PFSK-1 (cell line): ENCODE measurements around the gene ASB16.

Experiments used
- FOXP2 ChIP-seq: optimal IDR thresholded peaks from 2 replicates; pipeline ENCODE3; 2011; ENCODE audit warnings: borderline replicate concordance, control low read depth, inconsistent platforms; ENCODE audit not compliant: insufficient read depth; ENCODE audit errors: extremely low read length, extremely low read depth
- POLR2AphosphoS5 ChIP-seq: IDR thresholded peaks from 2 replicates; pipeline ENCODE4 v1.6.1; 2012; ENCODE audit warnings: low read depth, mild to moderate bottlenecking, control low read depth, low read length, moderate library complexity
- SIN3A ChIP-seq: IDR thresholded peaks from 2 replicates; pipeline ENCODE4 v1.6.1; 2012; ENCODE audit warnings: mild to moderate bottlenecking, low read length, moderate library complexity, borderline replicate concordance; ENCODE audit not compliant: insufficient read depth
- TAF1 ChIP-seq: IDR thresholded peaks from 2 replicates; pipeline ENCODE4 v1.6.1; 2012; ENCODE audit warnings: low read length, control low read depth, borderline replicate concordance; ENCODE audit not compliant: insufficient read depth
- TF ChIP-seq, protein P1 (sequence below), 2 experiments: IDR thresholded peaks; 2 replicates each; pipeline versions ENCODE4 v1.6.1 to v1.8.0; 2011 to 2012; ENCODE audit warnings: low read depth in 2 of 2, low read length in 2 of 2, control low read depth in 1 of 2, inconsistent platforms in 1 of 2, mild to moderate bottlenecking in 1 of 2, moderate library complexity in 1 of 2; ENCODE audit not compliant: insufficient read depth in 1 of 2

Gene ASB16

DNA sequence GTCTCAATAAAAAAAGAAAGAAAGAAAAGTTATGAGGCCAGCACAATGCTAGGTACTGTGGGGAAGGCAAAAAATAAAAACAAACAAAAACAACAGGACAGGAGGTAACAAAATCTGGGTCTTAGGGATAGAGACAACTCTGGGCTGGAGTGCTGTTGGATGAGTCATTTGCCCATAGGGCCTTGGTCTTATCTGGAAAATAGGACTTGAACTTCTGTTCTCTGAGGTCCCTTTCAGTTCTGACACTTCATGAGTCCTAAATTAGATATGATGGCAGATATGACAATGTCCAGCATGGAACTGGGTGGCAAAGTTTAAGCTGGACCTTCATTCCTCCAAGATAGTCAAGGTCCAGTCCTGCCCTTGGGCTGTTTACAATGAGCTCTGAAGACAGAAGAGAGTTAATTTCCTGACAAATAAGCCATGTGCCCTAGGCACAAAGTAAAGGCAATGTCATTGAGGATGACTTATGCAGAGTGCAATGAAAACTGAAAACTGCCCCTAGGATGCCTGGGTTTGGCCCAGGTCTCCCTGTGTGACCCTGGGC is 38.2 kb upstream of the ASB16 start:
- TF ChIP-seq POLR2AphosphoS5 (no peak), TAF1 (no peak), SIN3A (no peak), FOXP2 (no peak)
- TF ChIP-seq, protein P1, sequence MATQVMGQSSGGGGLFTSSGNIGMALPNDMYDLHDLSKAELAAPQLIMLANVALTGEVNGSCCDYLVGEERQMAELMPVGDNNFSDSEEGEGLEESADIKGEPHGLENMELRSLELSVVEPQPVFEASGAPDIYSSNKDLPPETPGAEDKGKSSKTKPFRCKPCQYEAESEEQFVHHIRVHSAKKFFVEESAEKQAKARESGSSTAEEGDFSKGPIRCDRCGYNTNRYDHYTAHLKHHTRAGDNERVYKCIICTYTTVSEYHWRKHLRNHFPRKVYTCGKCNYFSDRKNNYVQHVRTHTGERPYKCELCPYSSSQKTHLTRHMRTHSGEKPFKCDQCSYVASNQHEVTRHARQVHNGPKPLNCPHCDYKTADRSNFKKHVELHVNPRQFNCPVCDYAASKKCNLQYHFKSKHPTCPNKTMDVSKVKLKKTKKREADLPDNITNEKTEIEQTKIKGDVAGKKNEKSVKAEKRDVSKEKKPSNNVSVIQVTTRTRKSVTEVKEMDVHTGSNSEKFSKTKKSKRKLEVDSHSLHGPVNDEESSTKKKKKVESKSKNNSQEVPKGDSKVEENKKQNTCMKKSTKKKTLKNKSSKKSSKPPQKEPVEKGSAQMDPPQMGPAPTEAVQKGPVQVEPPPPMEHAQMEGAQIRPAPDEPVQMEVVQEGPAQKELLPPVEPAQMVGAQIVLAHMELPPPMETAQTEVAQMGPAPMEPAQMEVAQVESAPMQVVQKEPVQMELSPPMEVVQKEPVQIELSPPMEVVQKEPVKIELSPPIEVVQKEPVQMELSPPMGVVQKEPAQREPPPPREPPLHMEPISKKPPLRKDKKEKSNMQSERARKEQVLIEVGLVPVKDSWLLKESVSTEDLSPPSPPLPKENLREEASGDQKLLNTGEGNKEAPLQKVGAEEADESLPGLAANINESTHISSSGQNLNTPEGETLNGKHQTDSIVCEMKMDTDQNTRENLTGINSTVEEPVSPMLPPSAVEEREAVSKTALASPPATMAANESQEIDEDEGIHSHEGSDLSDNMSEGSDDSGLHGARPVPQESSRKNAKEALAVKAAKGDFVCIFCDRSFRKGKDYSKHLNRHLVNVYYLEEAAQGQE (IDR thresholded peaks at IDR 0.05; ENCODE audit: insufficient read depth in 1 of 2, low read depth in 2 of 2, low read length in 2 of 2) = no peak

DNA sequence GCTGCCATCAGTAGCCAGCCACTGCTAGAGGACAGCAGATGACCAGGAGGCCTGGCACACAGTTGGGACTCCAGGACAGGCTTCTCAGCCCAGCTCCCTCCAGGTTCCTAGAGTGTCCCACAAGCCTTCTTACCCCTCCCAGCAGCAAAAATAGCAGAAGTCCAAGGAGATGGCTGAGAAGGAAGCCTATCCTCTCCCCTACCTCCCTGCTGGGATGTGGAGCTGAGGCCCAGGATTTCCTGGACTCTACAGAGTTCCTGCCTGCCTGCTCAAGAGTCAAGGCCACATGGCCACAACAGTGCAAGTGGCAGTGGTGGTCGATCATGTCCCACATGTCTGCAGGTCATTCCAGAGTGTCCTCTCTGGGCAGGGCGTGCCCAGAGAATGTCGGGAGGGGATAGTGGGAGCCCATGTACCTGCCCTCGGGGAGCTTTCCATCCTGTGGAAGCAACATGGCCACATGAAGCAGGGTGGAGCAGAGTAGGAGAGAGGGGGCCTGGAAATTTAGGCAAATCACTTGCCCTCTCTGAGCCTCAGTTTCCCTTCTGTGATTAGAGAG is 36.5 kb upstream of the ASB16 start:
- TF ChIP-seq, protein P1 (IDR thresholded peaks at IDR 0.05; ENCODE audit: insufficient read depth in 1 of 2, low read depth in 2 of 2, low read length in 2 of 2) = no peak
- no peak for TF ChIP-seq POLR2AphosphoS5
- TF ChIP-seq FOXP2 = no peak
- no peak for TF ChIP-seq TAF1
- no peak for TF ChIP-seq SIN3A

DNA sequence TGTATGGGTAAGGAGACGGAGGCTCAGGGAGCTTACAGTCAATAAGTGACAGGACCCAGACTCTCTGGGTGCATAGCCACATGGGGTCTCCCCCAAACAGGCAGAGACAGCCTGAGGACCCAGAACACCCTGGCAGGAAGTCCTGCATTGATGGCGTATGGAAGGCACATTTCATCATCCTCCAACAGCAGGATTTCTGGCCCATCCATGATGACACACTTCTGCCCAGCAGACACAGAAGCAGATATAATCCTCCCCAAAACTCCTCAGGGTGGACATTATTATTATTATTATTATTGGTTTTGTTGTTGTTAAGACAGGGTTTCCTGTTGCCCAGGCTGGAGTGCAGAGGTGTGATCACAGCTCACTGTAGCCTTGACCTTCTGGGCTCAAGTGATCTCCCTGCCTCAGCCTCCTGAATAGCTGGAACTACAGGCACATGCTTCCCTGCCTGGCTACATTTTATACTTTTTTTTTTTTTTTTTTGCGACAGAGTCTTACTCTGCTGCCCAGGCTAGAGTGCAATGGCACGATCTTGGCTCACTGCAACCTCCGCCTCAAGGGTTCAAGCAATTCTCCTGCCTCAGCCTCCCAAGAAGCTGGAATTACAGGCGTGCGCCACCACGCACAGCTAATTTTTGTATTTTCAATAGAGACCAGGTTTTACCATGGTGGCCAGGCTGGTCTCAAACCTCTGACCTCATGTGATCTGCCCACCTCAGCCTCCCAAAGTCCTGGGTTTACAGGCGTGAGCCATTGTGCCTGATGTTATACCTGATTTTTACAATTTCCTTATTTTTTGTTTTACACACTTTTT is 35.5 kb upstream of the ASB16 start:
- TF ChIP-seq, protein P1 (IDR thresholded peaks at IDR 0.05; ENCODE audit: insufficient read depth in 1 of 2, low read depth in 2 of 2, low read length in 2 of 2) = no peak

DNA sequence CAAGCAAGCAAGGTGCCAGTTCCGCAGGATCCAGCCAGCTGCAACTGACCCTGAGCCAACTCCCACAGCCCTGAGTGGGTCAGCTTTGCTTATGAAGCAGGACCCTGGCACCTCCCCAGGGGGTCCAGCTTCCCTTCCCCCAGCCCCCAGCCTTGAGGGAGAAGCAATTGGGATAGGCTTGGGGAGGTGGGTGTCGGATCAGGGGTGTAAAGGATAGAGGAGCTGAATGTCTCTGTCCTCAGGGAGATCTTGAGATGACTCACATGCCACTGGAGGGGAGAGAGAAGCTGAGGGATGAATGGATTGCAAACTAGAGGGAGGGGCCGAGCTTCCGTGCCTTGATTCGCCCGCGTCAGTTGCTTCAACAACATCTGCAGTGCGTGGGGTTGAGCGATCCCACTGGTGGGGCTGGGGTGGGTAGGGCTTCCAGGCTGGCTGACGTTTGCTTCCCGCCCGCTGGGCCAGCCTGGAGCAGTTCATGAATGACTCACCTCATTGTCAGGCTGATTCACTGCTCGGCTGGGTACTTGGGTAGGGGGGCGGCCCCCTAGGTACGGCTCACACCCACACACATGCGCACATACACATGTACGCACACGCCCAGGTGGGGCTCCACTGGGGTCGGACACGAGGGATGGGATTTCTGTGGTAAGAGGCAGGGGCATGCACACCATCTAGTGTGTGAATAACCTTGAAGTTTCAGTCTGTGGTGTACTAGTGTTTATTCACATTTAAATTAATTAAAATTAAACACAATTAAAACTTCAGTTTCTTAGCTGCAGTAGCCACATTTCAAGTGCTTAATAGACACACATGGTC is 32.4 kb upstream of the ASB16 start:
- TF ChIP-seq FOXP2 (peak; percentile 80), SIN3A (peak; percentile 87; the same call in 1 of the 2 replicates), TAF1 (peak; percentile 9; the same call in 1 of the 2 replicates), POLR2AphosphoS5 (no peak; the same call in 1 of the 2 replicates)
- TF ChIP-seq, protein P1 (IDR thresholded peaks at IDR 0.05; ENCODE audit: insufficient read depth in 1 of 2, low read depth in 2 of 2, low read length in 2 of 2) = no peak
